CD14-positive monocyte (primary cell): ENCODE results near the gene SEMA3D. TPM values are rescaled to one million over a fixed set of nuclear protein-coding genes. Genes with fewer than 3 reads are reported as not detected.
"Not testable (repeated sequence)": the region's sequence is repeated elsewhere in the genome, so short reads cannot be mapped to it uniquely, and the experiment has no call there.

Experiments used
- DNase-seq, 3 donors: peaks; one replicate each; pipeline ENCODE4 v3.0.0-alpha.2; 2011 to 2022
- H2AFZ ChIP-seq: 2 replicates; pipeline ENCODE4 v1.6.0; 2012; ENCODE audit warnings: mild to moderate bottlenecking, low read depth, low read length, inconsistent platforms; ENCODE audit not compliant: insufficient read depth, poor library complexity, severe bottlenecking
- H3K27ac ChIP-seq, 2 donors: 1 replicate in 1 of 2; 2 replicates in 1 of 2; pipeline ENCODE4 v1.5.1; 2012 to 2013; ENCODE audit warnings: low read length in 2 of 2, control low read depth in 1 of 2, inconsistent platforms in 1 of 2, low read depth in 1 of 2, mild to moderate bottlenecking in 1 of 2
- H3K27me3 ChIP-seq, 2 donors: one replicate each; pipeline versions ENCODE4 v1.6.0 to v1.6.1; 2011 to 2013; ENCODE audit warnings: low read length in 2 of 2; ENCODE audit not compliant: control insufficient read depth in 2 of 2, insufficient read depth in 2 of 2
- H3K36me3 ChIP-seq, 2 donors: replicated peaks in 1 of 2; 1 replicate in 1 of 2; 2 replicates in 1 of 2; pipeline versions ENCODE4 v1.5.1 to v1.6.1; 2012 to 2013; ENCODE audit warnings: low read length in 2 of 2, control low read depth in 1 of 2, inconsistent platforms in 1 of 2, mild to moderate bottlenecking in 1 of 2; ENCODE audit not compliant: insufficient read depth in 2 of 2, control insufficient read depth in 1 of 2
- H3K4me1 ChIP-seq, 2 donors: 1 replicate in 1 of 2; 2 replicates in 1 of 2; pipeline versions ENCODE4 v1.5.1 to v1.6.1; 2012 to 2013; ENCODE audit warnings: low read length in 2 of 2, control low read depth in 1 of 2, inconsistent platforms in 1 of 2, mild to moderate bottlenecking in 1 of 2, moderate library complexity in 1 of 2; ENCODE audit not compliant: insufficient read depth in 2 of 2, control insufficient read depth in 1 of 2
- H3K4me2 ChIP-seq: replicated peaks from 2 replicates; pipeline ENCODE3; 2012; ENCODE audit warnings: low read length, moderate library complexity, mild to moderate bottlenecking; ENCODE audit not compliant: poor library complexity, severe bottlenecking; ENCODE audit errors: extremely low read depth
- H3K4me3 ChIP-seq, 3 experiments: fragments of 200-600 bp in 1 of 3; sonication (generic) in 1 of 3; replicated peaks in 1 of 3; 1 replicate in 2 of 3; 2 replicates in 1 of 3; pipeline ENCODE4 v1.5.1; 2011 to 2013; ENCODE audit warnings: low read length in 3 of 3, mild to moderate bottlenecking in 3 of 3, control low read depth in 2 of 3, low read depth in 2 of 3, inconsistent platforms in 1 of 3, moderate library complexity in 1 of 3
- H3K79me2 ChIP-seq: 2 replicates; pipeline ENCODE4 v1.6.0; 2012; ENCODE audit warnings: mild to moderate bottlenecking, control low read depth, inconsistent platforms, low read length, moderate library complexity; ENCODE audit not compliant: insufficient read depth
- H3K9ac ChIP-seq: 2 replicates; pipeline ENCODE4 v1.6.0; 2017; ENCODE audit warnings: low read length, mild to moderate bottlenecking; ENCODE audit not compliant: insufficient read depth, poor library complexity, severe bottlenecking
- H3K9me3 ChIP-seq, 2 donors: replicated peaks in 1 of 2; 1 replicate in 1 of 2; 2 replicates in 1 of 2; pipeline versions ENCODE4 v1.5.1 to v1.6.1; 2012 to 2013; ENCODE audit warnings: low read length in 2 of 2, control low read depth in 1 of 2; ENCODE audit not compliant: control insufficient read depth in 1 of 2, insufficient read depth in 1 of 2
- H4K20me1 ChIP-seq: 2 replicates; pipeline ENCODE4 v1.6.0; 2012; ENCODE audit warnings: mild to moderate bottlenecking, low read length, control low read depth, moderate library complexity; ENCODE audit not compliant: insufficient read depth
- H3K27ac Mint-ChIP-seq, 7 donors: one replicate each; pipeline ENCODE4 v1.8.0; 2020; ENCODE audit warnings: mild to moderate bottlenecking in 7 of 7, mixed read lengths in 7 of 7, moderate library complexity in 6 of 7, inconsistent platforms in 2 of 7
- H3K27me3 Mint-ChIP-seq, 3 donors: one replicate each; pipeline ENCODE4 v1.8.0; 2021 to 2022; ENCODE audit warnings: low read depth in 3 of 3, mild to moderate bottlenecking in 3 of 3, mixed read lengths in 3 of 3, moderate library complexity in 3 of 3, inconsistent platforms in 1 of 3
- H3K36me3 Mint-ChIP-seq, 2 donors: one replicate each; pipeline ENCODE4 v1.8.0; 2020; ENCODE audit warnings: mixed read lengths in 2 of 2, inconsistent platforms in 1 of 2, mild to moderate bottlenecking in 1 of 2
- H3K4me1 Mint-ChIP-seq: one replicate; pipeline ENCODE4 v1.8.0; 2020; ENCODE audit warnings: mild to moderate bottlenecking, mixed read lengths
- H3K4me3 Mint-ChIP-seq, 2 donors: one replicate each; pipeline ENCODE4 v1.8.0; 2020; ENCODE audit warnings: mild to moderate bottlenecking in 2 of 2, mixed read lengths in 2 of 2, moderate library complexity in 1 of 2
- H3K9me3 Mint-ChIP-seq, 7 donors: one replicate each; pipeline ENCODE4 v1.8.0; 2020 to 2022; ENCODE audit warnings: mixed read lengths in 7 of 7, mild to moderate bottlenecking in 6 of 7, moderate library complexity in 6 of 7, inconsistent platforms in 2 of 7
- WGBS: methylation state at CpG from one replicate; pipeline ENCODE4 v1.1.5; 2013; ENCODE audit warnings: missing lambda C conversion rate; ENCODE audit not compliant: insufficient coverage; 5-methylcytosine and 5-hydroxymethylcytosine counted together
- intact Hi-C, 2 donors: fragments of 100-400 bp; cut with micrococcal nuclease; formaldehyde crosslinking; loops; one replicate each; pipeline versions ENCODE4 v1.15.0 to v1.15.1; 2023
- polyA plus RNA-seq, 3 donors: library from polyadenylated mRNA; depleted of rRNA in 1 of 3; unstranded in 2 of 3; stranded (reverse) in 1 of 3; fragments of 300-500 nt in 2 of 3; fragments of >200 nt in 1 of 3; fragmentation: Illumina TruSeq in 2 of 3; gene quantifications; 1 replicate in 2 of 3; 2 replicates in 1 of 3; pipeline ENCODE4 v1.2.3, GENCODE V29; 2012 to 2021
- TF ChIP-seq, protein P1 (sequence below): fragments of 200-600 bp; IDR thresholded peaks from one replicate; pipeline ENCODE4 v1.8.0; 2022; ENCODE audit warnings: antibody characterized with exemption, mild to moderate bottlenecking

SEMA3D gene
- polyA plus RNA-seq, 3 donors, result not detected

DNA sequence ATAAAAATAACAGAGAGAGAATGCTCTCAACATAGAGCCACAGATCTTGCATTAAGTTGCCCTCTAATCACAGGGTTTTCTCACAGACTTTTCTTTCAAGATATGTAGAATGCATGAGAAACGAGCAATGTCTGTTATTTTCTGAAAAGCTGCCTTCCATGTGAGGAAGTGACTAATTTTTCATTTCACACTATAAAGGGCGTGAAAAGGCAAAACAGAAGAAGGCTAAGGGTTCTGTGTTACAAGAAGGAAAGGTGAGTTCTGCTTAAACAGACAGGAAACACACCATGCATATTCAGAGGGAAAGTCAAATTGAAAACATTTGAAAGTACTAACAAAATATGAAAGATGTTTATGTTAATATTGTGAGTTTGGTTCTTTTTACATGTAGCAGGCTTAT lies 189.2 kb downstream of the SEMA3D start:
- Mint-ChIP-seq H3K4me1 (no peaks in the 10 kb centered on the region), H3K27ac (no peak overlapping the region), H3K9me3 (peaks cover 0 to 12% (median 6%) of the 10 kb centered on the region in 7 donors), H3K4me3 (no peak overlapping the region), H3K36me3 (no peaks in the 10 kb centered on the region), H3K27me3 (peaks cover 0 to 1% (median 0%) of the 10 kb centered on the region in 3 donors)
- DNase-seq, result no peak
- Histone ChIP-seq H3K4me3 (no peak overlapping the region), H3K9me3 (no peaks in the 10 kb centered on the region), H2AFZ (no peak overlapping the region), H3K4me1 (no peaks in the 10 kb centered on the region), H3K27ac (no peak overlapping the region), H3K9ac (no peak overlapping the region), H4K20me1 (no peaks in the 10 kb centered on the region), H3K27me3 (no peaks in the 10 kb centered on the region), H3K79me2 (no peaks in the 10 kb centered on the region), H3K36me3 (no peaks in the 10 kb centered on the region), H3K4me2 (no peak overlapping the region)
- intact Hi-C loops, result no loop called here
- TF ChIP-seq, protein P1, sequence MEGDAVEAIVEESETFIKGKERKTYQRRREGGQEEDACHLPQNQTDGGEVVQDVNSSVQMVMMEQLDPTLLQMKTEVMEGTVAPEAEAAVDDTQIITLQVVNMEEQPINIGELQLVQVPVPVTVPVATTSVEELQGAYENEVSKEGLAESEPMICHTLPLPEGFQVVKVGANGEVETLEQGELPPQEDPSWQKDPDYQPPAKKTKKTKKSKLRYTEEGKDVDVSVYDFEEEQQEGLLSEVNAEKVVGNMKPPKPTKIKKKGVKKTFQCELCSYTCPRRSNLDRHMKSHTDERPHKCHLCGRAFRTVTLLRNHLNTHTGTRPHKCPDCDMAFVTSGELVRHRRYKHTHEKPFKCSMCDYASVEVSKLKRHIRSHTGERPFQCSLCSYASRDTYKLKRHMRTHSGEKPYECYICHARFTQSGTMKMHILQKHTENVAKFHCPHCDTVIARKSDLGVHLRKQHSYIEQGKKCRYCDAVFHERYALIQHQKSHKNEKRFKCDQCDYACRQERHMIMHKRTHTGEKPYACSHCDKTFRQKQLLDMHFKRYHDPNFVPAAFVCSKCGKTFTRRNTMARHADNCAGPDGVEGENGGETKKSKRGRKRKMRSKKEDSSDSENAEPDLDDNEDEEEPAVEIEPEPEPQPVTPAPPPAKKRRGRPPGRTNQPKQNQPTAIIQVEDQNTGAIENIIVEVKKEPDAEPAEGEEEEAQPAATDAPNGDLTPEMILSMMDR, result no peak
- WGBS, result no CpG with 5 or more reads among the region's 2 CpGs

DNA sequence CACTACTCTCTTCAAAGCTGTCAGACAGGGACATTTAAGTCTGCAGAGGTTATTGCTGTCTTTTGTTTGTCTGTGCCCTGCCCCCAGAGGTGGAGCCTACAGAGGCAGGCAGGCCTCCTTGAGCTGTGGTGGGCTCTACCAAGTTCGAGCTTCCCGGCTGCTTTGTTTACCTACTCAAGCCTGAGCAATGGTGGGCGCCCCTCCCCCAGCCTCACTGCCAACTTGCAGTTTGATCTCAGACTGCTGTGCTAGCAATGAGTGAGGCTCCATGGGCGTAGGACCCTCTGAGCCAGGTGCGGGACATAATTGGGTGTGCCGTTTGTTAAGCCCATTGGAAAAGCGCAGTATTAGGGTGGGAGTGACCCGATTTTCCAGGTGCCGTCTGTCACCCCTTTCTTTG lies 193.9 kb downstream of the SEMA3D start:
- H3K27ac ChIP-seq, H3K4me1 Mint-ChIP-seq, H3K4me2 ChIP-seq, H3K4me1 ChIP-seq, intact Hi-C loops, H3K4me3 ChIP-seq, H3K4me3 Mint-ChIP-seq, H3K9me3 ChIP-seq, H3K27ac Mint-ChIP-seq, H2AFZ ChIP-seq, H3K79me2 ChIP-seq, H3K9ac ChIP-seq, DNase-seq, H3K27me3 ChIP-seq, H3K27me3 Mint-ChIP-seq, H3K36me3 Mint-ChIP-seq, H3K36me3 ChIP-seq, H4K20me1 ChIP-seq: not testable (repeated sequence)
- 94% methylated on average over 5 of the region's 9 CpGs for WGBS
- peaks cover 0 to 12% (median 6%) of the 10 kb centered on the region in 7 donors for H3K9me3 Mint-ChIP-seq
